ENCODE measurements around the gene ZEB2.

- TF ChIP-seq POLR2A (IDR thresholded peaks at IDR 0.05) (no peak), CTCF (IDR thresholded peaks at IDR 0.05) (no peak), EP300 (IDR thresholded peaks at IDR 0.05) (no peak)
These were observed 15.4 kb upstream of the ZEB2 start for GRCh38 chr2:144535300-144535699.
